NB4 (cell line): ENCODE results near the gene NFATC4.
A peak's percentile ranks its signal among the peaks of the same experiment; 100 is the strongest.

Source experiments
- DNase-seq: peaks from one replicate; pipeline ENCODE4 v3.0.0; 2010; ENCODE audit warnings: low read depth
- H3K4me3 ChIP-seq: one replicate; pipeline ENCODE4 v1.5.1; 2011; ENCODE audit warnings: mild to moderate bottlenecking, low read depth, low read length, moderate library complexity
- CTCF ChIP-seq: IDR thresholded peaks from one replicate; pipeline ENCODE4 v1.5.1; 2012; ENCODE audit warnings: low read depth, low read length
- MAX ChIP-seq: IDR thresholded peaks from 2 replicates; pipeline ENCODE4 v1.6.1; 2011; ENCODE audit warnings: low read depth, low read length
- MYC ChIP-seq: IDR thresholded peaks from 2 replicates; pipeline ENCODE4 v1.6.1; 2011; ENCODE audit warnings: low read depth, low read length
- POLR2A ChIP-seq: IDR thresholded peaks from 2 replicates; pipeline ENCODE4 v1.6.1; 2011; ENCODE audit warnings: mild to moderate bottlenecking; ENCODE audit not compliant: insufficient read length; ENCODE audit errors: extremely low read depth

NFATC4 gene

GRCh38 chr14:24409956-24410355, 42.0 kb downstream of the NFATC4 start:
- TF ChIP-seq MAX: no peak
- no peak for TF ChIP-seq CTCF
- no peak for TF ChIP-seq POLR2A
- no peak for TF ChIP-seq MYC
- DNase-seq: no peak
- H3K4me3 ChIP-seq: no peak overlapping the region

GRCh38 chr14:24411443-24412389, 43.7 kb downstream of the NFATC4 start:
- peak; percentile 66 for DNase-seq
- no peak overlapping the region for H3K4me3 ChIP-seq
- TF ChIP-seq POLR2A (no peak), CTCF (peak; percentile 85), MAX (peak; percentile 73)

GRCh38 chr14:24414077-24414476, 46.1 kb downstream of the NFATC4 start:
- H3K4me3 ChIP-seq: no peak overlapping the region
- TF ChIP-seq MAX (no peak), POLR2A (no peak), MYC (no peak), CTCF (no peak)
- DNase-seq: no peak

DNA sequence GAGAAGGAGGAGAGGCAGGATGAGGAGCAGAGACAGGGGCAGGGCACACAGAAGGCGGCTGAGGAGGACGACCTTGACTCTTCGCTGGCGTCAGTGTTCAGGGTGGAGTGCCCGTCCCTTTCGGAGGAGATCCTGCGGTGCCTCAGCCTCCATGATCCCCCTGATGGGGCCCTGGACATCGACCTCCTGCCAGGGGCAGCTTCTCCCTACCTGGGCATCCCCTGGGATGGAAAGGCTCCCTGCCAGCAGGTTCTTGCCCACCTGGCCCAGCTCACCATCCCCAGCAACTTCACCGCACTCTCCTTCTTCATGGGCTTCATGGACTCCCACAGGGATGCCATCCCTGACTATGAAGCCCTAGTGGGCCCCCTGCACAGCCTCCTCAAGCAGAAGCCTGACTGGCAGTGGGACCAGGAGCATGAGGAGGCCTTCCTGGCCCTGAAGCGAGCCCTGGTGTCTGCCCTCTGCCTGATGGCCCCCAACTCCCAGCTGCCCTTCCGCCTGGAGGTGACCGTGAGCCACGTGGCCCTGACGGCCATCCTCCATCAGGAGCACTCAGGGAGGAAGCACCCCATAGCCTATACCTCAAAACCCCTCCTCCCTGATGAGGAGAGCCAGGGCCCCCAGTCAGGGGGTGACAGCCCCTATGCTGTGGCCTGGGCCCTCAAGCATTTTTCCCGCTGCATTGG, 46.9 kb downstream of the NFATC4 start:
- no peak overlapping the region for H3K4me3 ChIP-seq
- DNase-seq: no peak
- TF ChIP-seq MYC (no peak), CTCF (no peak)

DNA sequence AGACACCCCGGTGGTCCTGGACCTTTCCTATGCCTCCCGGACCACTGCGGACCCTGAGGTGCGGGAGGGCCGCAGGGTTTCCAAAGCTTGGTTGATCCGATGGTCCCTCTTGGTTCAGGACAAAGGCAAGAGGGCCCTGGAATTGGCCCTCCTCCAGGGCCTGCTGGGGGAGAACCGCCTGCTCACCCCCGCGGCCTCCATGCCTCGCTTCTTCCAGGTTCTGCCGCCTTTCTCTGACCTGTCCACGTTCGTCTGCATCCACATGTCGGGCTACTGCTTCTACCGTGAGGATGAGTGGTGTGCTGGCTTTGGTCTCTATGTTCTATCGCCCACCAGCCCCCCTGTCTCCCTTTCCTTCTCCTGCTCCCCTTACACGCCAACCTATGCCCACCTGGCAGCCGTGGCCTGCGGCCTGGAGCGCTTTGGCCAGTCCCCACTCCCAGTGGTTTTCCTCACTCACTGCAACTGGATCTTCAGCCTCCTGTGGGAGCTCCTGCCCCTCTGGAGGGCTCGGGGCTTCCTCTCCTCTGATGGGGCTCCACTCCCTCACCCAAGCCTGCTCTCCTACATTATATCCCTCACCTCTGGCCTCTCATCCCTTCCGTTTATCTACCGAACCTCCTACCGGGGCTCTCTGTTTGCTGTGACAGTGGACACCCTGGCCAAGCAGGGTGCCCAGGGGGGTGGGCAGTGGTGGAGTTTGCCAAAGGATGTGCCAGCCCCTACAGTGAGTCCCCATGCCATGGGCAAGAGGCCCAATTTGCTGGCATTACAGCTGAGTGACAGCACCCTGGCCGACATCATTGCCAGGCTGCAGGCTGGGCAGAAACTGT, 47.7 kb downstream of the NFATC4 start:
- no peak for TF ChIP-seq CTCF
- no peak for TF ChIP-seq POLR2A
- DNase-seq: no peak
- no peak overlapping the region for H3K4me3 ChIP-seq
